OCI-LY1 (cell line): ENCODE results near the gene DGCR8.

Experiments
- H2AFZ ChIP-seq: fragments of 200-600 bp; sonication (generic), shearing (Covaris generic); 2 replicates; pipeline ENCODE4 v1.6.0; 2014; ENCODE audit warnings: antibody characterized with exemption, mild to moderate bottlenecking, low read length
- H3F3A ChIP-seq: fragments of 200-600 bp; sonication (generic), shearing (Covaris generic); 2 replicates; pipeline ENCODE4 v1.6.0; 2014; ENCODE audit warnings: mild to moderate bottlenecking, antibody characterized with exemption, low read length, moderate library complexity; ENCODE audit not compliant: insufficient read depth
- H3K27ac ChIP-seq: fragments of 200-600 bp; sonication (generic); 2 replicates; pipeline ENCODE4 v1.5.1; 2014; ENCODE audit warnings: low read length, mixed run types, mild to moderate bottlenecking, low read depth; ENCODE audit not compliant: poor library complexity, severe bottlenecking
- H3K27me3 ChIP-seq: fragments of 200-600 bp; sonication (generic); 2 replicates; pipeline ENCODE4 v1.6.0; 2014; ENCODE audit warnings: antibody characterized with exemption, mild to moderate bottlenecking, low read length, moderate library complexity; ENCODE audit not compliant: insufficient read depth
- H3K36me3 ChIP-seq: fragments of 200-600 bp; sonication (generic); 2 replicates; pipeline ENCODE4 v1.6.1; 2014; ENCODE audit warnings: mild to moderate bottlenecking, antibody characterized with exemption, low read length, moderate library complexity, mixed read lengths; ENCODE audit not compliant: insufficient read depth
- H3K4me1 ChIP-seq: fragments of 200-600 bp; sonication (generic); 2 replicates; pipeline ENCODE4 v1.5.1; 2014; ENCODE audit warnings: mild to moderate bottlenecking, low read length, moderate library complexity; ENCODE audit not compliant: insufficient read depth, severe bottlenecking
- H3K4me2 ChIP-seq: fragments of 200-600 bp; sonication (generic), shearing (Covaris generic); 2 replicates; pipeline ENCODE4 v1.6.1; 2014; ENCODE audit warnings: low read length
- H3K4me3 ChIP-seq: fragments of 200-600 bp; sonication (generic); 2 replicates; pipeline ENCODE4 v1.5.1; 2014; ENCODE audit warnings: low read length, low read depth, mild to moderate bottlenecking, mixed read lengths; ENCODE audit not compliant: poor library complexity, severe bottlenecking
- H3K79me2 ChIP-seq: fragments of 200-600 bp; shearing (Covaris generic); 2 replicates; pipeline ENCODE4 v1.6.1; 2016; ENCODE audit warnings: mixed run types, low read length, mixed read lengths; ENCODE audit not compliant: insufficient read depth
- H3K9ac ChIP-seq: fragments of 200-600 bp; sonication (generic), shearing (Covaris generic); 2 replicates; pipeline ENCODE4 v1.6.1; 2014; ENCODE audit warnings: mild to moderate bottlenecking, low read length, mixed read lengths
- H3K9me2 ChIP-seq: fragments of 200-600 bp; sonication (generic), shearing (Covaris generic); 2 replicates; pipeline ENCODE4 v1.6.1; 2014; ENCODE audit warnings: low read depth, mild to moderate bottlenecking, low read length, mixed read lengths
- H3K9me3 ChIP-seq: fragments of 200-600 bp; shearing (Covaris generic); 2 replicates; pipeline ENCODE4 v1.6.1; 2014; ENCODE audit warnings: low read length, mixed read lengths
- H4K20me1 ChIP-seq: fragments of 200-600 bp; sonication (generic), shearing (Covaris generic); 2 replicates; pipeline ENCODE4 v1.6.0; 2016; ENCODE audit warnings: mild to moderate bottlenecking, low read length; ENCODE audit not compliant: insufficient read depth
- CTCF ChIP-seq: fragments of 200-600 bp; sonication (generic), shearing (Covaris generic); IDR thresholded peaks from 2 replicates; pipeline ENCODE4 v1.5.1; 2017; ENCODE audit warnings: mild to moderate bottlenecking, antibody characterized with exemption, low read length, moderate library complexity, mixed read lengths
- EZH2 ChIP-seq: fragments of 200-600 bp; sonication (generic), shearing (Covaris generic); IDR thresholded peaks from 2 replicates; pipeline ENCODE4 v1.8.0; 2017; ENCODE audit warnings: borderline replicate concordance, mixed run types, mild to moderate bottlenecking, antibody characterized with exemption, low read length, moderate library complexity, mixed read lengths

The DGCR8 gene

DNA sequence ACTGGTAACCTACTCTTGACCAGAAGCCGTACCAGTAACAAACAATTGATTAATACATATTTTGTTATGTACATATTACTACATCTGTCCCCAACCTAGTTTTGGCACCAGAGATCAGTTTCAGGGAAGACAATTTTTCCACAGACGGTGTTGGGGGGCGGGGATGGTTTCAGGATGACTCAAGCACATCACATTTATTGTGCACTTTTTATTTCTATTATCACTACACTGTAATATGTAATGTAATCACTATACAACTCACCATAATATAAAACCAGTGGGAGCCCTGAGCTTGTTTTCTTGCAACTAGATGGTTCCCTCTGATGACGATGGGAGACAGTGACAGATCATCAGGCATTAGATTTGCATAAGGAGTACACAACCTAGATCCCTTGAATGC, 15.5 kb downstream of the DGCR8 start:
- no peaks in the 10 kb centered on the region for H4K20me1 ChIP-seq
- H3K9me2 ChIP-seq = no peaks in the 10 kb centered on the region
- H3K79me2 ChIP-seq = no peaks in the 10 kb centered on the region
- no peak overlapping the region for H3K9ac ChIP-seq
- TF ChIP-seq EZH2 (no peak), CTCF (no peak)
- H3K4me1 ChIP-seq = no peaks in the 10 kb centered on the region
- no peak overlapping the region for H3K27ac ChIP-seq
- no peak overlapping the region for H2AFZ ChIP-seq
- H3K27me3 ChIP-seq = no peaks in the 10 kb centered on the region
- H3K36me3 ChIP-seq = peaks cover 95% of the 10 kb centered on the region
- H3K9me3 ChIP-seq = 0 out of 2 replicates have a peak, but pooled peaks cover 3% of the 10 kb centered on the region
- no peaks in the 10 kb centered on the region for H3F3A ChIP-seq
- H3K4me3 ChIP-seq = no peak overlapping the region
- no peak overlapping the region for H3K4me2 ChIP-seq

- Histone ChIP-seq H3K36me3 (peaks cover 94% of the 10 kb centered on the region), H3K4me1 (no peaks in the 10 kb centered on the region), H4K20me1 (no peaks in the 10 kb centered on the region)
Observed at GRCh38 chr22:20096574-20097420, 16.8 kb downstream of the DGCR8 start.

DNA sequence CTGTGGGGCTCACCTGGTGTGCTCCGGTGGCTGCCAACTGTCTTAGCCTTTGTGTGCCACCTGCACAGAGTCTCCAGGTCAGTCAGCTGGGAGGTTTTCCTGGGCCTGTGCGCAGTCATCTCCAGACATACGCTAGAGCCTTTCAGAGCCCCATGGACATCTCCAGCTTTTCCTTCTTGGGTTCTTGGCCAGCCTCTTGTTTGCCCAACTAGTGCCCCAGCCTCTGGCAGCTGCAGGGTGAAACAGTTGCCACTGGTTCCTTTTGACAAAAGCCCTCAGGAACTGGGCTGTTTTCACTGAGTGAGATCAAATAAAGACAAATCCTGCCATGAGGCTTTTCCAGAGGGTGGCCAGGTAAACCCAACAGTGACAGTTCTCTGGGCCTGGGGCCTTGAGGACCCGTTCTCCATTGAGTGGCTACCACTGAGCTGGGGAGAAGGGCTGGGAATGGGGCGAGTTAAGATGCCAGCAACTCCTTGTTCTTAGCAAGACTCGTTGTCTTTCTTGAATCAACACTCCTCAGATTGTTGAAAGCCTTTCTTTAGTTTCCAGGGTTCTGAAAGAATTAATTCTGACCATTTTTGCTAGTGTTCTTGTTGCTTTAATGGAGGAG, 19.2 kb downstream of the DGCR8 start:
- no peaks in the 10 kb centered on the region for H3K9me2 ChIP-seq
- no peaks in the 10 kb centered on the region for H3K27me3 ChIP-seq
- TF ChIP-seq EZH2 (no peak), CTCF (no peak)
- no peak overlapping the region for H3K27ac ChIP-seq
- H3K4me2 ChIP-seq = no peak overlapping the region
- H3K36me3 ChIP-seq = peaks cover 88% of the 10 kb centered on the region
- no peaks in the 10 kb centered on the region for H3K4me1 ChIP-seq
- no peak overlapping the region for H3K4me3 ChIP-seq
- H3K9me3 ChIP-seq = 0 out of 2 replicates have a peak, but pooled peaks cover 3% of the 10 kb centered on the region
- no peak overlapping the region for H2AFZ ChIP-seq
- no peaks in the 10 kb centered on the region for H4K20me1 ChIP-seq
- no peaks in the 10 kb centered on the region for H3K79me2 ChIP-seq
- no peak overlapping the region for H3K9ac ChIP-seq
- no peaks in the 10 kb centered on the region for H3F3A ChIP-seq

More at GRCh38 chr22:20096574-20097420, 16.8 kb downstream of the DGCR8 start:
- no peak overlapping the region for H2AFZ ChIP-seq
- H3K4me3 ChIP-seq = no peak overlapping the region
- H3K9me3 ChIP-seq = 0 out of 2 replicates have a peak, but pooled peaks cover 3% of the 10 kb centered on the region
- TF ChIP-seq CTCF (no peak), EZH2 (no peak)
- no peak overlapping the region for H3K9ac ChIP-seq
- H3K9me2 ChIP-seq = no peaks in the 10 kb centered on the region
- H3F3A ChIP-seq = no peaks in the 10 kb centered on the region
- H3K27me3 ChIP-seq = no peaks in the 10 kb centered on the region
- H3K79me2 ChIP-seq = no peaks in the 10 kb centered on the region
- H3K27ac ChIP-seq = no peak overlapping the region
- H3K4me2 ChIP-seq = no peak overlapping the region
